K562 (cell line): ENCODE measurements around the gene SMARCB1. TPM values are rescaled to one million over a fixed set of nuclear protein-coding genes. Genes with fewer than 3 reads are reported as not detected.

Experiments
- ATAC-seq: fragments of 200-7000 bp; cut with Tn5 transposase; 3 replicates; pipeline ENCODE4 v1.9.1; 2020; ENCODE audit warnings: moderate library complexity
- BruUV-seq: library from RNA; stranded (reverse); fragments of 400-500 nt; replicated peaks from 2 replicates; lab custom pipeline; 2021; lab: Mats Ljungman, UMichigan
- CTCF ChIA-PET: fragments of 300-600 bp; formaldehyde crosslinking; extraction: SDS; loops from one replicate; lab custom pipeline; 2021; ENCODE audit warnings: low intra/inter-chr PET ratio; lab: Yijun Ruan, JAX
- POLR2A ChIA-PET: fragments of 300-600, 350-650 bp; sonication (Branson Sonifier 250); formaldehyde crosslinking; extraction: SDS; loops from one replicate; lab custom pipeline; 2021; ENCODE audit warnings: antibody characterized with exemption, inconsistent platforms; lab: Yijun Ruan, JAX
- DNase-seq, 4 experiments: peaks; one replicate each; pipeline versions ENCODE4 v3.0.0 to v3.0.0-alpha.2; 2011 to 2018; ENCODE audit warnings: low spot score in 3 of 4, mixed read lengths in 3 of 4; ENCODE audit errors: extremely low read depth in 1 of 4
- FAIRE-seq: peaks from 2 replicates; lab custom pipeline; 2011; peaks lifted over from hg19 to GRCh38; lab: Jason Lieb, UNC
- H2AFZ ChIP-seq: 2 replicates; pipeline ENCODE4 v1.6.0; 2011; ENCODE audit warnings: low read depth, low read length, control low read depth, inconsistent platforms
- H3K27ac ChIP-seq: fragments of 200-600 bp; 3 replicates; pipeline ENCODE4 v1.8.0; 2011; ENCODE audit warnings: low read depth, mild to moderate bottlenecking, control low read depth, inconsistent platforms, low read length, moderate library complexity, mixed read lengths; ENCODE audit errors: extremely low read depth
- H3K27me3 ChIP-seq, 2 experiments: fragments of 300-600 bp in 1 of 2; 2 replicates in 1 of 2; 3 replicates in 1 of 2; pipeline versions ENCODE4 v1.6.0 to v1.8.0; 2011; ENCODE audit warnings: inconsistent platforms in 2 of 2, low read length in 2 of 2, mild to moderate bottlenecking in 1 of 2, mixed read lengths in 1 of 2, moderate library complexity in 1 of 2; ENCODE audit not compliant: control insufficient read depth in 2 of 2, insufficient read depth in 2 of 2
- H3K36me3 ChIP-seq: fragments of 300-600 bp; 3 replicates; pipeline ENCODE4 v1.8.0; 2011; ENCODE audit warnings: mild to moderate bottlenecking, low read length, inconsistent platforms; ENCODE audit not compliant: control insufficient read depth, insufficient read depth
- H3K4me1 ChIP-seq, 2 experiments: fragments of 200-600 bp in 1 of 2; replicated peaks in 1 of 2; 2 replicates in 1 of 2; 3 replicates in 1 of 2; pipeline versions ENCODE4 v1.5.1 to v1.8.0; 2011; ENCODE audit warnings: inconsistent platforms in 2 of 2, low read length in 2 of 2, mild to moderate bottlenecking in 1 of 2, mixed read lengths in 1 of 2, moderate library complexity in 1 of 2; ENCODE audit not compliant: control insufficient read depth in 2 of 2, insufficient read depth in 2 of 2
- H3K4me2 ChIP-seq: 2 replicates; pipeline ENCODE4 v1.6.1; 2011; ENCODE audit warnings: low read length, control low read depth, inconsistent platforms, mixed read lengths; ENCODE audit not compliant: insufficient read depth
- H3K4me3 ChIP-seq: fragments of 200-600 bp; sonication (generic), shearing (Covaris generic); 2 replicates; pipeline ENCODE4 v1.5.1; 2016; ENCODE audit warnings: control low read depth, inconsistent platforms
- H3K79me2 ChIP-seq: fragments of 200-600 bp; 3 replicates; pipeline ENCODE4 v1.8.0; 2011; ENCODE audit warnings: low read length, inconsistent platforms; ENCODE audit not compliant: control insufficient read depth, insufficient read depth
- H3K9ac ChIP-seq, 2 experiments: 2 replicates each; pipeline versions ENCODE4 v1.6.0 to v1.6.1; 2011; ENCODE audit warnings: low read depth in 2 of 2, low read length in 2 of 2, control low read depth in 1 of 2, inconsistent platforms in 1 of 2, mild to moderate bottlenecking in 1 of 2, mixed read lengths in 1 of 2; ENCODE audit not compliant: insufficient read depth in 1 of 2
- H3K9me1 ChIP-seq: one replicate; pipeline ENCODE4 v1.6.0; 2011; ENCODE audit warnings: inconsistent platforms, mild to moderate bottlenecking, low read length, moderate library complexity; ENCODE audit not compliant: control insufficient read depth, insufficient read depth
- H3K9me3 ChIP-seq: replicated peaks from 2 replicates; pipeline ENCODE4 v1.5.1; 2011; ENCODE audit warnings: low read depth, low read length, inconsistent platforms; ENCODE audit not compliant: control insufficient read depth, insufficient read depth
- H4K20me1 ChIP-seq: replicated peaks from 2 replicates; pipeline ENCODE4 v1.6.1; 2011; ENCODE audit warnings: low read length, inconsistent platforms, mixed read lengths; ENCODE audit not compliant: control insufficient read depth, insufficient read depth
- CEBPB ChIP-seq: fragments of 450-650 bp; IDR thresholded peaks from 2 replicates; pipeline ENCODE4 v1.6.1; 2016; ENCODE audit warnings: missing genetic modification characterization, missing compliant biosample characterization
- CEBPG ChIP-seq, 3 experiments: fragments of 200-800 bp in 1 of 3; sonication (Bioruptor generic) in 1 of 3; sonication (generic) in 1 of 3; formaldehyde crosslinking in 1 of 3; IDR thresholded peaks in 2 of 3; conservative IDR thresholded peaks in 1 of 3; 2 replicates each; pipeline versions ENCODE4 v1.6.1 to v1.8.0; 2016 to 2022; ENCODE audit warnings: missing compliant biosample characterization in 2 of 3, missing genetic modification characterization in 2 of 3, mild to moderate bottlenecking in 1 of 3, missing genetic modification reagents in 1 of 3
- FOS ChIP-seq: IDR thresholded peaks from 3 replicates; pipeline ENCODE4 v1.6.1; 2011; ENCODE audit not compliant: insufficient read length; ENCODE audit errors: extremely low read depth
- MEIS2 ChIP-seq: fragments of 450-650 bp; IDR thresholded peaks from 2 replicates; pipeline ENCODE4 v1.6.1; 2014; ENCODE audit warnings: mild to moderate bottlenecking; ENCODE audit not compliant: partially characterized antibody
- POLR2A ChIP-seq: fragments of 450-650 bp; conservative IDR thresholded peaks from 2 replicates; pipeline ENCODE4 v1.6.1; 2016
- WGBS: fragments of 100-300 bp; shearing (Covaris generic); methylation state at CpG from one replicate; pipeline ENCODE4 v1.1.6; 2016; ENCODE audit warnings: low coverage, mixed read lengths; ENCODE audit not compliant: insufficient coverage; ENCODE audit errors: missing lambda C conversion rate; 5-methylcytosine and 5-hydroxymethylcytosine counted together
- in situ Hi-C: fragments of 300-500 bp; cut with MboI; formaldehyde crosslinking; loops from 4 replicates; pipeline ENCODE4 v1.15.0; 2018; ENCODE audit warnings: inconsistent platforms, mixed read lengths
- intact Hi-C: fragments of 100-400 bp; cut with micrococcal nuclease; formaldehyde crosslinking; loops from 2 replicates; pipeline ENCODE4 v1.14.2; 2022
- polyA plus RNA-seq, 8 experiments: library from polyadenylated mRNA; depleted of rRNA in 4 of 8; stranded (reverse) in 5 of 8; unstranded in 3 of 8; fragments of >200 nt; fragmentation: Nextera tagmentation in 2 of 8; fragmentation: Illumina TruSeq in 1 of 8; extraction: Ambion mirVana in 2 of 8; extraction: Trizol in 1 of 8; gene quantifications; 2 replicates each; pipeline versions ENCODE4 v1.2.1 to v1.2.3, GENCODE V29; 2011 to 2014; ENCODE audit warnings: inconsistent platforms in 1 of 8, missing spikeins in 1 of 8
- total RNA-seq, 7 experiments: library from RNA; depleted of rRNA in 6 of 7; stranded (reverse); fragments of >200 nt in 6 of 7; fragmentation: Illumina TruSeq in 2 of 7; extraction: Trizol in 2 of 7; gene quantifications; 2 replicates each; pipeline versions ENCODE4 v1.2.1 to v1.2.3, GENCODE V29; 2011 to 2021; ENCODE audit warnings: low replicate concordance in 1 of 7
- TF ChIP-seq, protein P1 (sequence below): fragments of 250-450 bp; sonication (Bioruptor Pico); IDR thresholded peaks from 2 replicates; pipeline ENCODE4 v1.4.0; 2020

Gene SMARCB1
- total and polyA plus RNA-seq, 9 of the 15 experiments (the other 6 are each of a cell fraction or from before 2014, with no cell fraction given): 1.2 to 113 (median 65.4) TPM

GRCh38 chr22:23806837-23807236, 20.1 kb downstream of the SMARCB1 start:
- no peak overlapping the region for H3K4me3 ChIP-seq
- POLR2A ChIA-PET: interaction anchor here (0.6 kb wide), 1 partner anchor 156 kb away, joined by 3 read pairs; no protein-coding TSS in a partner anchor

GRCh38 chr22:23812378-23812777, 25.6 kb downstream of the SMARCB1 start:
- Histone ChIP-seq H4K20me1 (no peaks in the 10 kb centered on the region), H2AFZ (no peak overlapping the region), H3K4me3 (no peak overlapping the region), H3K4me2 (no peak overlapping the region), H3K79me2 (no peaks in the 10 kb centered on the region), H3K9me3 (no peaks in the 10 kb centered on the region), H3K27me3 (no peaks in the 10 kb centered on the region), H3K4me1 (no peaks in the 10 kb centered on the region; a peak in 1 of 5 replicates), H3K27ac (no peak overlapping the region), H3K9me1 (no peaks in the 10 kb centered on the region), H3K9ac (no peak overlapping the region), H3K36me3 (peaks cover 26% of the 10 kb centered on the region; the same call in 2 of the 3 replicates)
- TF ChIP-seq FOS (no peak), POLR2A (no peak), CEBPB (tag) (peak; percentile 87), CEBPG (CRISPR knock-in tag; IDR thresholded peaks at IDR 0.05) (no peak), CEBPG (tag; conservative IDR thresholded peaks at IDR 0.05 in 1 of 2, IDR thresholded peaks at IDR 0.05 in 1 of 2) (peak; percentile 50 to 80)
- intact Hi-C loops: no loop called here
- WGBS: 94% methylated on average over 4 of the region's 4 CpGs
- no TSS peak for BruUV-seq
- ATAC-seq (no peak), DNase-seq (no peak), FAIRE-seq (no peak)
- CTCF ChIA-PET: no interaction called here
- in situ Hi-C loops: no loop called here
- POLR2A ChIA-PET: interaction anchor here (0.6 to 1.3 kb wide), 2 partner anchors 39 to 228 kb away, joined by 3 to 6 read pairs; no protein-coding TSS in a partner anchor

More at GRCh38 chr22:23806837-23807236, 20.1 kb downstream of the SMARCB1 start:
- CTCF ChIA-PET: no interaction called here
- Histone ChIP-seq H3K4me1 (no peaks in the 10 kb centered on the region), H3K9me3 (no peaks in the 10 kb centered on the region), H4K20me1 (no peaks in the 10 kb centered on the region), H3K9me1 (no peaks in the 10 kb centered on the region), H3K4me2 (no peak overlapping the region), H3K9ac (no peak overlapping the region), H3K27me3 (no peaks in the 10 kb centered on the region), H3K27ac (no peak overlapping the region), H3K79me2 (no peaks in the 10 kb centered on the region), H2AFZ (no peak overlapping the region), H3K36me3 (peaks cover 50% of the 10 kb centered on the region; the same call in 2 of the 3 replicates)
- TF ChIP-seq, protein P1, sequence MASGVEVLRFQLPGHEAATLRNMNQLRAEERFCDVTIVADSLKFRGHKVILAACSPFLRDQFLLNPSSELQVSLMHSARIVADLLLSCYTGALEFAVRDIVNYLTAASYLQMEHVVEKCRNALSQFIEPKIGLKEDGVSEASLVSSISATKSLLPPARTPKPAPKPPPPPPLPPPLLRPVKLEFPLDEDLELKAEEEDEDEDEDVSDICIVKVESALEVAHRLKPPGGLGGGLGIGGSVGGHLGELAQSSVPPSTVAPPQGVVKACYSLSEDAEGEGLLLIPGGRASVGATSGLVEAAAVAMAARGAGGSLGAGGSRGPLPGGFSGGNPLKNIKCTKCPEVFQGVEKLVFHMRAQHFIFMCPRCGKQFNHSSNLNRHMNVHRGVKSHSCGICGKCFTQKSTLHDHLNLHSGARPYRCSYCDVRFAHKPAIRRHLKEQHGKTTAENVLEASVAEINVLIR: no peak
- no peak for TF ChIP-seq MEIS2
- ATAC-seq: no peak
- BruUV-seq: no TSS peak
- no CpG with 5 or more reads among the region's 1 CpG for WGBS
- FAIRE-seq: no peak
- in situ Hi-C loops (no loop called here), intact Hi-C loops (no loop called here)
- no peak for DNase-seq
